Measurements from ENCODE around the gene ATP5PO.

The ATP5PO gene

GRCh38 chr21:33872881-33873515 lies 42.6 kb downstream of the ATP5PO start:
- no peaks in the 10 kb centered on the region for H3K27me3 ChIP-seq (ENCODE audit: control insufficient read depth in 3 of 3, insufficient read depth in 3 of 3, low read depth in 1 of 3, low read length in 3 of 3)
- no peak overlapping the region for H2BK15ac ChIP-seq (ENCODE audit: low read length)
- no peak overlapping the region for H3K4ac ChIP-seq (ENCODE audit: low read length)
- DNase-seq (ENCODE audit: low spot score), result no peak
- no peak overlapping the region for H3K23ac ChIP-seq (ENCODE audit: low read depth, low read length, poor library complexity)
- no peak overlapping the region for H4K8ac ChIP-seq (ENCODE audit: low read depth, low read length)
- peaks cover 0 to 7% of the 10 kb centered on the region in 2 donors for H3K9me3 ChIP-seq (replicated peaks in 1 of 2; ENCODE audit: control insufficient read depth in 2 of 2, insufficient read depth in 1 of 2, low read depth in 1 of 2, low read length in 2 of 2)
- no peak overlapping the region for H2AFZ ChIP-seq (ENCODE audit: low read length)
- no CpG with 5 or more reads among the region's 4 CpGs for WGBS, 2 donors (ENCODE audit: extremely low coverage in 2 of 2, insufficient read length in 2 of 2, insufficient replicate concordance in 1 of 2)
- no peak overlapping the region for H4K91ac ChIP-seq (ENCODE audit: low read depth, low read length, poor library complexity)
- no peaks in the 10 kb centered on the region for H3K36me3 ChIP-seq (replicated peaks in 1 of 2; ENCODE audit: control insufficient read depth in 2 of 2, insufficient read depth in 2 of 2, low read length in 2 of 2)
- no peak overlapping the region for H2BK120ac ChIP-seq (ENCODE audit: low read depth, low read length)
- no peaks in the 10 kb centered on the region for H3K79me1 ChIP-seq (ENCODE audit: low read depth, low read length)
- no peak overlapping the region for H3K4me2 ChIP-seq (ENCODE audit: insufficient read depth, low read length, poor library complexity, severe bottlenecking)
- H3K27ac ChIP-seq (replicated peaks; ENCODE audit: low read length), result no peak overlapping the region
- H3K14ac ChIP-seq (ENCODE audit: low read length), result no peak overlapping the region
- no peak overlapping the region for H3K4me3 ChIP-seq (ENCODE audit: low read length in 2 of 2)
- no peak overlapping the region for H2AK5ac ChIP-seq (ENCODE audit: low read depth, low read length)
- no peak overlapping the region for H3K9ac ChIP-seq (ENCODE audit: low read depth, low read length, poor library complexity)
- no peak overlapping the region for H3K18ac ChIP-seq (ENCODE audit: low read length)
- no peak overlapping the region for H2BK12ac ChIP-seq (ENCODE audit: low read length)
- H3K4me1 ChIP-seq (ENCODE audit: control insufficient read depth in 2 of 2, insufficient read depth in 1 of 2, low read depth in 1 of 2, low read length in 2 of 2), result no peaks in the 10 kb centered on the region
- no peak overlapping the region for H2BK5ac ChIP-seq (ENCODE audit: low read length)

- H4K8ac ChIP-seq (ENCODE audit: low read depth, low read length), result no peak overlapping the region
- H3K27me3 ChIP-seq (ENCODE audit: control insufficient read depth in 3 of 3, insufficient read depth in 3 of 3, low read depth in 1 of 3, low read length in 3 of 3), result no peaks in the 10 kb centered on the region
- H2BK15ac ChIP-seq (ENCODE audit: low read length), result no peak overlapping the region
- H2BK5ac ChIP-seq (ENCODE audit: low read length), result no peak overlapping the region
- no peak overlapping the region for H3K14ac ChIP-seq (ENCODE audit: low read length)
- no peak overlapping the region for H4K91ac ChIP-seq (ENCODE audit: low read depth, low read length, poor library complexity)
- H3K18ac ChIP-seq (ENCODE audit: low read length), result no peak overlapping the region
- H3K4me3 ChIP-seq (ENCODE audit: low read length in 2 of 2), result no peak overlapping the region
- H2BK120ac ChIP-seq (ENCODE audit: low read depth, low read length), result no peak overlapping the region
- no peak overlapping the region for H3K4ac ChIP-seq (ENCODE audit: low read length)
- no peak overlapping the region for H3K9ac ChIP-seq (ENCODE audit: low read depth, low read length, poor library complexity)
- H2AFZ ChIP-seq (ENCODE audit: low read length), result no peak overlapping the region
- WGBS, 2 donors (ENCODE audit: extremely low coverage in 2 of 2, insufficient read length in 2 of 2, insufficient replicate concordance in 1 of 2), result no CpG with 5 or more reads among the region's 5 CpGs
- no peak overlapping the region for H2AK5ac ChIP-seq (ENCODE audit: low read depth, low read length)
- no peaks in the 10 kb centered on the region for H3K36me3 ChIP-seq (replicated peaks in 1 of 2; ENCODE audit: control insufficient read depth in 2 of 2, insufficient read depth in 2 of 2, low read length in 2 of 2)
- no peak overlapping the region for H3K27ac ChIP-seq (replicated peaks; ENCODE audit: low read length)
- no peaks in the 10 kb centered on the region for H3K79me1 ChIP-seq (ENCODE audit: low read depth, low read length)
- DNase-seq (ENCODE audit: low spot score), result no peak
- peaks cover 0 to 7% of the 10 kb centered on the region in 2 donors for H3K9me3 ChIP-seq (replicated peaks in 1 of 2; ENCODE audit: control insufficient read depth in 2 of 2, insufficient read depth in 1 of 2, low read depth in 1 of 2, low read length in 2 of 2)
- H2BK12ac ChIP-seq (ENCODE audit: low read length), result no peak overlapping the region
- H3K4me1 ChIP-seq (ENCODE audit: control insufficient read depth in 2 of 2, insufficient read depth in 1 of 2, low read depth in 1 of 2, low read length in 2 of 2), result no peaks in the 10 kb centered on the region
- no peak overlapping the region for H3K23ac ChIP-seq (ENCODE audit: low read depth, low read length, poor library complexity)
- H3K4me2 ChIP-seq (ENCODE audit: insufficient read depth, low read length, poor library complexity, severe bottlenecking), result no peak overlapping the region
Measured at GRCh38 chr21:33871171-33871570, 44.4 kb downstream of the ATP5PO start.

GRCh38 chr21:33870768-33871167 lies 44.8 kb downstream of the ATP5PO start:
- no CpG with 5 or more reads among the region's 4 CpGs for WGBS, 2 donors (ENCODE audit: extremely low coverage in 2 of 2, insufficient read length in 2 of 2, insufficient replicate concordance in 1 of 2)
- H2BK12ac ChIP-seq (ENCODE audit: low read length), result no peak overlapping the region
- H3K27ac ChIP-seq (replicated peaks; ENCODE audit: low read length), result no peak overlapping the region
- H2BK5ac ChIP-seq (ENCODE audit: low read length), result no peak overlapping the region
- H3K9ac ChIP-seq (ENCODE audit: low read depth, low read length, poor library complexity), result no peak overlapping the region
- H4K91ac ChIP-seq (ENCODE audit: low read depth, low read length, poor library complexity), result no peak overlapping the region
- H3K79me1 ChIP-seq (ENCODE audit: low read depth, low read length), result no peaks in the 10 kb centered on the region
- no peak for DNase-seq (ENCODE audit: low spot score)
- peaks cover 0 to 7% of the 10 kb centered on the region in 2 donors for H3K9me3 ChIP-seq (replicated peaks in 1 of 2; ENCODE audit: control insufficient read depth in 2 of 2, insufficient read depth in 1 of 2, low read depth in 1 of 2, low read length in 2 of 2)
- H3K4me1 ChIP-seq (ENCODE audit: control insufficient read depth in 2 of 2, insufficient read depth in 1 of 2, low read depth in 1 of 2, low read length in 2 of 2), result no peaks in the 10 kb centered on the region
- no peak overlapping the region for H3K4me3 ChIP-seq (ENCODE audit: low read length in 2 of 2)
- H3K23ac ChIP-seq (ENCODE audit: low read depth, low read length, poor library complexity), result no peak overlapping the region
- no peak overlapping the region for H2BK15ac ChIP-seq (ENCODE audit: low read length)
- no peak overlapping the region for H2AFZ ChIP-seq (ENCODE audit: low read length)
- no peak overlapping the region for H2BK120ac ChIP-seq (ENCODE audit: low read depth, low read length)
- H3K36me3 ChIP-seq (replicated peaks in 1 of 2; ENCODE audit: control insufficient read depth in 2 of 2, insufficient read depth in 2 of 2, low read length in 2 of 2), result no peaks in the 10 kb centered on the region
- no peak overlapping the region for H3K4me2 ChIP-seq (ENCODE audit: insufficient read depth, low read length, poor library complexity, severe bottlenecking)
- no peak overlapping the region for H3K4ac ChIP-seq (ENCODE audit: low read length)
- H3K14ac ChIP-seq (ENCODE audit: low read length), result no peak overlapping the region
- no peak overlapping the region for H3K18ac ChIP-seq (ENCODE audit: low read length)
- H3K27me3 ChIP-seq (ENCODE audit: control insufficient read depth in 3 of 3, insufficient read depth in 3 of 3, low read depth in 1 of 3, low read length in 3 of 3), result no peaks in the 10 kb centered on the region
- no peak overlapping the region for H4K8ac ChIP-seq (ENCODE audit: low read depth, low read length)
- no peak overlapping the region for H2AK5ac ChIP-seq (ENCODE audit: low read depth, low read length)

GRCh38 chr21:33869873-33870272 lies 45.7 kb downstream of the ATP5PO start:
- Histone ChIP-seq H3K27me3 (ENCODE audit: control insufficient read depth in 3 of 3, insufficient read depth in 3 of 3, low read depth in 1 of 3, low read length in 3 of 3) (no peaks in the 10 kb centered on the region), H2BK12ac (ENCODE audit: low read length) (no peak overlapping the region), H3K4me1 (ENCODE audit: control insufficient read depth in 2 of 2, insufficient read depth in 1 of 2, low read depth in 1 of 2, low read length in 2 of 2) (no peaks in the 10 kb centered on the region), H3K4me3 (ENCODE audit: low read length in 2 of 2) (no peak overlapping the region), H3K4ac (ENCODE audit: low read length) (no peak overlapping the region), H3K9ac (ENCODE audit: low read depth, low read length, poor library complexity) (no peak overlapping the region), H3K23ac (ENCODE audit: low read depth, low read length, poor library complexity) (no peak overlapping the region), H2BK5ac (ENCODE audit: low read length) (no peak overlapping the region), H3K9me3 (replicated peaks in 1 of 2; ENCODE audit: control insufficient read depth in 2 of 2, insufficient read depth in 1 of 2, low read depth in 1 of 2, low read length in 2 of 2) (peaks cover 0 to 7% of the 10 kb centered on the region in 2 donors), H3K36me3 (replicated peaks in 1 of 2; ENCODE audit: control insufficient read depth in 2 of 2, insufficient read depth in 2 of 2, low read length in 2 of 2) (no peaks in the 10 kb centered on the region), H2BK15ac (ENCODE audit: low read length) (no peak overlapping the region), H2AFZ (ENCODE audit: low read length) (no peak overlapping the region), H3K27ac (replicated peaks; ENCODE audit: low read length) (no peak overlapping the region), H3K79me1 (ENCODE audit: low read depth, low read length) (no peaks in the 10 kb centered on the region), H4K8ac (ENCODE audit: low read depth, low read length) (no peak overlapping the region), H3K18ac (ENCODE audit: low read length) (no peak overlapping the region), H2BK120ac (ENCODE audit: low read depth, low read length) (no peak overlapping the region), H4K91ac (ENCODE audit: low read depth, low read length, poor library complexity) (no peak overlapping the region), H3K14ac (ENCODE audit: low read length) (no peak overlapping the region), H2AK5ac (ENCODE audit: low read depth, low read length) (no peak overlapping the region), H3K4me2 (ENCODE audit: insufficient read depth, low read length, poor library complexity, severe bottlenecking) (no peak overlapping the region)
- DNase-seq (ENCODE audit: low spot score), result no peak

All from neuronal stem cell (in vitro differentiated cells).